ENCODE data around the gene NAALADL2.

NAALADL2 gene

DNA sequence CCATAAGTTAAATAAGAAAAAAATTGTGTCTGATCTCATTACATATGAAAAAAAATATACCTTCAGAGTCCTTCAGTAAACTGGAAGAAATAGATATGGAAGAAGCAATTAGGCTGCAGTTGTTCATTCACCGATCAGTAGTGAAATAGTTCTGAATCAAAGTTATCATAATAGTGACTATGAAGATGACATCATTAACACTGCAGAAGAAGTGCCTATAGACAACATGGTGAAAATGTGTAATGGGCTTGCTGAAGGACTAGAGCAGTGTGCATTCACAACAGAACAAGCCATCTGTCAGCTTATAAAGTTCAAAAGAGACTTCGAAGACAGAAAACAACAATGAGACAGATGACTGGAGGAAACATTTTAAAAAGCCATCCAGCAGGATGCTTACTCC is 144.5 kb downstream of the NAALADL2 start:
- DNase-seq (no peak), ATAC-seq (no peak)
- H3K4me1 Mint-ChIP-seq: no peaks in the 10 kb centered on the region
- peaks cover 5 to 14% of the 10 kb centered on the region in 2 donors for H3K9me3 Mint-ChIP-seq
- no peaks in the 10 kb centered on the region for H3K27me3 Mint-ChIP-seq
- no peak overlapping the region for H3K4me3 Mint-ChIP-seq
- H3K27ac Mint-ChIP-seq: no peak overlapping the region

GRCh38 chr3:175005193-175005592 is 146.1 kb downstream of the NAALADL2 start:
- no peak overlapping the region for H3K27ac Mint-ChIP-seq
- DNase-seq (no peak), ATAC-seq (no peak)
- H3K4me1 Mint-ChIP-seq: no peaks in the 10 kb centered on the region
- H3K27me3 Mint-ChIP-seq: no peaks in the 10 kb centered on the region
- peaks cover 5 to 14% of the 10 kb centered on the region in 2 donors for H3K9me3 Mint-ChIP-seq
- no peak overlapping the region for H3K4me3 Mint-ChIP-seq

DNA sequence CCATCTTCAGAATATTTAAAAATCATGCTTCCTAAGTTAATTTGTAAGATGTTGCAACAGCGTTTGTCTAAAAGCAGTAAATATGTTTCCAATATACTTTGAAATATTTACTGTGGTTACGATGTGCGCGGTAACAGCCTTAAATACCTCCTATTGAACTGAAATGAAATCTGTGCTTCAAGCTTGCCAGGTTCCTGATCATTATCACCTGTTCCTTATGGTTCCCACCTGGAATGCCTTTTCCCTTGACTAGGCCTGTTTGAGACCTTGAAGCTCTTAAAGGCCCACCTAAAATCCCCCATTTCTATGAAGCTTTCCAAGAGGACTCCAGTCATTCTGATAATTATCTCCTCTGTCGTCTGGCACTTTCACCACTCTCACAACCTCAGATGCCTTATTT is 146.7 kb downstream of the NAALADL2 start:
- DNase-seq (no peak), ATAC-seq (no peak)
- H3K4me1 Mint-ChIP-seq: no peaks in the 10 kb centered on the region
- peaks cover 5 to 14% of the 10 kb centered on the region in 2 donors for H3K9me3 Mint-ChIP-seq
- H3K27ac Mint-ChIP-seq: no peak overlapping the region
- H3K27me3 Mint-ChIP-seq: no peaks in the 10 kb centered on the region
- H3K4me3 Mint-ChIP-seq: no peak overlapping the region

DNA sequence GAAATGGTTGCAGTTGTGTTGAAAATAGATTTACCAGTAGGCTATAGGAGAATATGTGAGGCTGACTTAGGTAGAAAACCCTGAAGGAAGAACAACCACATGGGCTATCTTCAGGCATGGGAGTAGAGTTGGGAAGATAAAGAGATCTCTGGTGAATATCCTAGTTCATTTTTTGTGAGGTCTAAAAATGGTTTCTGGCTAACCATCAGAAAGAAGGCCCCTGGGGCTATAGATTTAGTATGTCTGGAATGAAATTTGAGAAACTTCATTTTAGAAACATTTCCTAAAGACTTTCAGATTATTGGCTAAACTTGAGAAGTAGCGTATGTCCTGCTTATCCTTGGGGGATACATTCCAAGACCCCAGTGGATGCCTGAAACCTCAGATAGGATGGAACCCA is 148.2 kb downstream of the NAALADL2 start:
- no peaks in the 10 kb centered on the region for H3K4me1 Mint-ChIP-seq
- no peak overlapping the region for H3K27ac Mint-ChIP-seq
- ATAC-seq: no peak
- peaks cover 5 to 8% of the 10 kb centered on the region in 2 donors for H3K9me3 Mint-ChIP-seq
- no peak overlapping the region for H3K4me3 Mint-ChIP-seq
- H3K27me3 Mint-ChIP-seq: no peaks in the 10 kb centered on the region
- no peak for DNase-seq

DNA sequence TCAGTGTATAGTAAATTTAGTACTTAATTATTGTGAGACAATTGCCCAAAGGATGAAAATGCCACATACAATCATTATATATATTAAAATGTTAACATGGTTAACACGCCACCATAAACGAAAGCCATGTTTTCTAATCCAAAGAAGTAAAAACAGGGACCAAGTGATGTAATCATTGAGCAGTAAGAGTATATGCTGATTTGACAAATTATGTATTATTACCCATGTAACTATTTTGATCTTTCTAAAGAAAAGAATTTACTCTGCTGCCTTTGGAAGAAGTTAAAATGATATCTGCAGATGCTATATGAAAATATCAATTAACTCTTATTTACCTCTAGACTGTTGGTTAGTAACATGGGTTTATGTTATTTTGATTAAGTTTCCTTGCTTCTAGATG is 150.2 kb downstream of the NAALADL2 start:
- ATAC-seq (no peak), DNase-seq (no peak)
- H3K4me1 Mint-ChIP-seq: no peaks in the 10 kb centered on the region
- no peak overlapping the region for H3K27ac Mint-ChIP-seq
- no peaks in the 10 kb centered on the region for H3K27me3 Mint-ChIP-seq
- H3K4me3 Mint-ChIP-seq: no peak overlapping the region
- peaks cover 5 to 6% of the 10 kb centered on the region in 2 donors for H3K9me3 Mint-ChIP-seq

GRCh38 chr3:175015056-175015635 is 156.0 kb downstream of the NAALADL2 start:
- no peaks in the 10 kb centered on the region for H3K4me1 Mint-ChIP-seq
- DNase-seq (no peak), ATAC-seq (no peak)
- H3K27me3 Mint-ChIP-seq: no peaks in the 10 kb centered on the region
- peaks cover 5 to 8% of the 10 kb centered on the region in 2 donors for H3K9me3 Mint-ChIP-seq
- no peak overlapping the region for H3K4me3 Mint-ChIP-seq
- H3K27ac Mint-ChIP-seq: no peak overlapping the region

DNA sequence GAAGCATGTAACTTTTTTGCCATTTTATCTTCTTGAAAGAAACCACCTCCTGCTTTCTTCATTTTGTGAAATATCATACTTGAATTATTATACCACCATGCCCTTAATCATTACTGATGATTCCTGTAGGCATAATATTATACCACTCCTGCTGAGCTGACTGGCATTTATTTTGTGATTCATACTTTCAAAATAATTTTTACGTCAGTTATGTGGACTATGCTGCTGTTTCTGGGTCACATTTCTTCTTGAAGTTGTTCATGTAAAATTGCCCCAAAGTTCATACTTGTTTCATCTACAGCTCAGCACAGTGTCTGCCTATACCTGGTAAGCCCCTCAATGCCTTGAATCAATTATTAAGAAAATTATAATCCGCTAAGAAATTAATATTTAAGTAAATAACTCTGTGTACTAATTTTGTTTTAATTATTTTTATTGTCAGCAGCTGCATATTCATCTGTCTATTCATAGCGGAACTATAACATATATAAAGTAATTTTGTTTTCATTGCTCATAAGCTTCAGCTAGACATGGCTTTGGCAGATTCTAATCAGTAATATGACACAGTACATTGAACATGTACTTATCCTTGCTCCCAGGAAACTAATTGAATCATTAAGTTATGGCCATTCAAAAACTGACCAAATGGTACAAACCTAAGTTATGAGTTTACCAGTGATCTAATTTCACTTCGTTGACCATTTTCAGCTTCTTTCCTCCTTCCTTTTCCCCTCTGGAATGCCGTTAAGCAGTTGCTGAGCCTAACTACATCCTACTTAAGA is 160.0 kb downstream of the NAALADL2 start:
- no peak overlapping the region for H3K4me3 Mint-ChIP-seq
- no peaks in the 10 kb centered on the region for H3K27me3 Mint-ChIP-seq
- DNase-seq (no peak), ATAC-seq (no peak)
- no peak overlapping the region for H3K27ac Mint-ChIP-seq
- peaks cover 5 to 14% of the 10 kb centered on the region in 2 donors for H3K9me3 Mint-ChIP-seq
- H3K4me1 Mint-ChIP-seq: no peaks in the 10 kb centered on the region

DNA sequence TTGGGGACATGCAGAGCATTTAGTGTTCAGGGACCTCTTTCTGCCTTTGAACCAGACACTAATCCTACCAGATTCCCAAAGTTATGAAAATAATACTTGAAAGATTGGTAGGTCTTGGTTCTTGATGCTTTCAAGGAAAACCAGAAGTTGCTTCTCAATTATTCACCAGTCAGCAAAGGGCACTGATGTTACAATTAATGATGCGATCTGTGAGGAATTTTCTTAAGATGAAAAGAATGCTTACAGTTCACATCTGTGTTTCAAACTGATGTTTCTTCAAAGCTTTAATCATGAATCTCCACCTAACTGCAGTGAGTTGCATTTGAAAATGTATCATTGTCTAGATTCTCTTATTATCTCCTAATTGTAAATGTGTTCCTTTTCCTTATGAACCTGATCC is 161.0 kb downstream of the NAALADL2 start:
- ATAC-seq (no peak), DNase-seq (no peak)
- Mint-ChIP-seq H3K27me3 (no peaks in the 10 kb centered on the region), H3K4me1 (no peaks in the 10 kb centered on the region), H3K4me3 (no peak overlapping the region), H3K9me3 (peaks cover 5 to 7% of the 10 kb centered on the region in 2 donors), H3K27ac (no peak overlapping the region)

DNA sequence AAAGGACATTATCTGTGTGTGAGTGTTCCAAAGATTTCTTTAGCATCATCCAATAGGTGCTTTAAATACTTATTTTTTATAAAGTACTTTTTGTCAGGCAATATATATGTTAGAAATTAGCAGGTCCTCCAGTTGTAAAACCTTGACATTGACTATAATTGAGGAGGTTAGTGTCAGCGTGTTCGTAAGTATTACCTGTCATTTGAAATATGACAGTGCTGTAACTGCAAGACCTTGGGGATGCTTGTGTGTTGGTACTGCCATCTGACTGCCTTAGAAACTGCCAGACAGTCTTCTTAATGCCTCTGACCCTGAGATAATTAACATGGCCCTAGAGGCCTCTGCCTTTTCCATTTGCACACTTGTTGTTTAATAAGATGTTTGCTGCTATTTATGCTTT is 170.7 kb downstream of the NAALADL2 start:
- Mint-ChIP-seq H3K27me3 (no peaks in the 10 kb centered on the region), H3K4me1 (no peaks in the 10 kb centered on the region), H3K4me3 (no peak overlapping the region), H3K27ac (no peak overlapping the region), H3K9me3 (peaks cover 0 to 12% of the 10 kb centered on the region in 2 donors)
- no peak for ATAC-seq
- no peak for DNase-seq

DNA sequence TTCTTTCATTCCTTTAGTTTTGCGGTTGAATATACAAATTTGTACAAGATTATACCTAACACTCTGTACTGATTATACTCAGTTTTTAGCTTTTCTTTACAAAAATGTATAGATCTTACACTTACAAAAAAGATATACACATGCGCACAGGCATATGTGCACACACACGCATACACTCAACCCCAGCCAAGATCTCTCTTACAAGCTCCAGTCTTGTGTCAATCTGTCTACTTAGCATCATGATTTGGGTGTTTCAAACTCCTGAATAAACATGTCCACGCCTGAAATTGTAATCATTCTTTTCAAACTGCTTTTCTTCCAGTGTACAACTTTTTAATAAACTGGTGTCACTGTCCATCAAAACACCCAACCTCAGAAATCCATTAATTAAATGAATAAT is 180.7 kb downstream of the NAALADL2 start:
- no peak overlapping the region for H3K4me3 Mint-ChIP-seq
- ATAC-seq (no peak), DNase-seq (no peak)
- no peaks in the 10 kb centered on the region for H3K27me3 Mint-ChIP-seq
- H3K9me3 Mint-ChIP-seq: peaks cover 5 to 14% of the 10 kb centered on the region in 2 donors
- no peak overlapping the region for H3K27ac Mint-ChIP-seq
- no peaks in the 10 kb centered on the region for H3K4me1 Mint-ChIP-seq

DNA sequence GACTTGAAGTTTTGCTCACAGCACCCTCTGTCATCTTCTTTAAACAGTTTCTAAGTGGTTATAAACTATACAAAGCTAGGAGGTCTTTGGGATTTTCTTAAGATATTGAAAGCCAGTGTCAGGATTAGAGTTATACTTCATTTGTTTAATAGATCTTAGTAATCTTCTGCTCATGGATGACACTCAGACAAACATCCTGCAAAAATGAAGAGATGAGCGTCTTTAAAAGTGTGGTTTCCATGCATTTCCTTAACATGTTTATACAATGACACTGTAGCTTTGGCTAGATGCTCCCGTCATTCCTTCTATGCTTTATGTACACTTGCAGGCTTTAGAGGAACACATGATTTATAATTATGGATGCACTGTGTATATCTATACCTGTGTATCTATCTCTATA is 182.2 kb downstream of the NAALADL2 start:
- no peak for DNase-seq
- Mint-ChIP-seq H3K27ac (no peak overlapping the region), H3K4me3 (no peak overlapping the region), H3K9me3 (peaks cover 0 to 14% of the 10 kb centered on the region in 2 donors), H3K27me3 (no peaks in the 10 kb centered on the region), H3K4me1 (no peaks in the 10 kb centered on the region)
- ATAC-seq: no peak

- no peaks in the 10 kb centered on the region for H3K4me1 Mint-ChIP-seq
- no peak overlapping the region for H3K27ac Mint-ChIP-seq
- H3K4me3 Mint-ChIP-seq: no peak overlapping the region
- peaks cover 4 to 13% of the 10 kb centered on the region in 2 donors for H3K9me3 Mint-ChIP-seq
- H3K27me3 Mint-ChIP-seq: no peaks in the 10 kb centered on the region
- no peak for ATAC-seq
- DNase-seq: no peak
Observed at GRCh38 chr3:175046601-175047000, 187.5 kb downstream of the NAALADL2 start.

DNA sequence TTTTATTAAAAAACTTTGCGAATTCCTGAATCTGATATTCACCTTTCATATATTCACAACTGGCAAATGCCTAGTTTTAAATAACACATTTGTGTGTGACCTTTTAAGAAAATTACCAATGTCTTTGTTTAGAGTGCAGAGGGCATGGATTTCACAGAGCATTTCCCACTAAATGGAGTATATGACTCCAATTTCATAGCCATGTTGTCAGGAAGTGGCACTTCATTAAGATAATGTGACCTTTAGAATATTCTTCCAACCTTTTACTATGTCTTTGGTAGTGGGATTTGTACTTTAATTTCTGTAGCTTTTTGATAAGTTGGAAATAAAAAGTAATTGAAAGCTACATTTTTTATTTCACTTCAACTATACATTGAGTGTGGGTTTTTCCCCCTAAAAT is 188.7 kb downstream of the NAALADL2 start:
- Mint-ChIP-seq H3K4me1 (no peaks in the 10 kb centered on the region), H3K9me3 (peaks cover 4 to 11% of the 10 kb centered on the region in 2 donors), H3K27me3 (no peaks in the 10 kb centered on the region), H3K27ac (no peak overlapping the region), H3K4me3 (no peak overlapping the region)
- no peak for ATAC-seq
- DNase-seq: no peak

GRCh38 chr3:175057401-175057800 is 198.3 kb downstream of the NAALADL2 start:
- peaks cover 5 to 35% of the 10 kb centered on the region in 2 donors for H3K9me3 Mint-ChIP-seq
- DNase-seq (no peak), ATAC-seq (no peak)
- H3K27ac Mint-ChIP-seq: no peak overlapping the region
- H3K27me3 Mint-ChIP-seq: no peaks in the 10 kb centered on the region
- no peak overlapping the region for H3K4me3 Mint-ChIP-seq
- H3K4me1 Mint-ChIP-seq: no peaks in the 10 kb centered on the region

- Mint-ChIP-seq H3K4me3 (no peak overlapping the region), H3K4me1 (no peaks in the 10 kb centered on the region), H3K27me3 (no peaks in the 10 kb centered on the region), H3K9me3 (peaks cover 5 to 25% of the 10 kb centered on the region in 2 donors), H3K27ac (no peak overlapping the region)
- no peak for ATAC-seq
- DNase-seq: no peak
Observed at GRCh38 chr3:175059788-175060187, 200.7 kb downstream of the NAALADL2 start.

GRCh38 chr3:175065497-175065896 is 206.4 kb downstream of the NAALADL2 start:
- ATAC-seq (no peak), DNase-seq (no peak)
- Mint-ChIP-seq H3K4me1 (no peaks in the 10 kb centered on the region), H3K9me3 (no peaks in the 10 kb centered on the region), H3K4me3 (no peak overlapping the region), H3K27me3 (no peaks in the 10 kb centered on the region), H3K27ac (no peak overlapping the region)
